ENCODE data around the gene MYBPH.

DNA sequence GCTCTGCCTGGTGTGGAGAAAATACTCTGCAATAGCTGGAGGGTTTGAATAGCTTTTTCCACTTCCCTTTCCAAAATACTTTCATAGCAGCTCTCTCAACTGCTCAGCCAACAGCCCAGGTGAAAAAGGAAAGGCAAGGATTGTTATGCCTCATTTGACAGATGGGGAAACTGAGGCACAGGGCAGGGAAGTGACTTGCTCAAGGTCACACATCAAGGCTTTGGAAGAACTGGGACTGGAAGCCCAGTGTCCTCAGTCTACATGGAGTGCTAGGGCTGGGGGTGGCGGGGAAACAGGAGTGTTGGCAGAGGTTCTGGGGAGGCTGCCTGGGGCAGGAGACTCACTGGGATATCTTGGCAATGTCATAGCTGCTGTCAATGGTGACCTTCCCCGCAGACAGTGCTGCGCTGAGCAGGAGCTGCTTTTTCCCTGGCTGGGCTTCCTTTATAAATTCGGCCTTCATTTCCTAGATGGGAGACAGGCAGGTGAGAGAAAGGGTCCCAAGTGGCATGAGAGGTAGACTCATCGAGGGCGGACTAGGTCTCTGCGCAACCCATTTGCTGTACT lies 6.8 kb upstream of the MYBPH start:
- TF ChIP-seq, protein P1, sequence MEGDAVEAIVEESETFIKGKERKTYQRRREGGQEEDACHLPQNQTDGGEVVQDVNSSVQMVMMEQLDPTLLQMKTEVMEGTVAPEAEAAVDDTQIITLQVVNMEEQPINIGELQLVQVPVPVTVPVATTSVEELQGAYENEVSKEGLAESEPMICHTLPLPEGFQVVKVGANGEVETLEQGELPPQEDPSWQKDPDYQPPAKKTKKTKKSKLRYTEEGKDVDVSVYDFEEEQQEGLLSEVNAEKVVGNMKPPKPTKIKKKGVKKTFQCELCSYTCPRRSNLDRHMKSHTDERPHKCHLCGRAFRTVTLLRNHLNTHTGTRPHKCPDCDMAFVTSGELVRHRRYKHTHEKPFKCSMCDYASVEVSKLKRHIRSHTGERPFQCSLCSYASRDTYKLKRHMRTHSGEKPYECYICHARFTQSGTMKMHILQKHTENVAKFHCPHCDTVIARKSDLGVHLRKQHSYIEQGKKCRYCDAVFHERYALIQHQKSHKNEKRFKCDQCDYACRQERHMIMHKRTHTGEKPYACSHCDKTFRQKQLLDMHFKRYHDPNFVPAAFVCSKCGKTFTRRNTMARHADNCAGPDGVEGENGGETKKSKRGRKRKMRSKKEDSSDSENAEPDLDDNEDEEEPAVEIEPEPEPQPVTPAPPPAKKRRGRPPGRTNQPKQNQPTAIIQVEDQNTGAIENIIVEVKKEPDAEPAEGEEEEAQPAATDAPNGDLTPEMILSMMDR (conservative IDR thresholded peaks at IDR 0.05; ENCODE audit: low read depth, low read length): no peak
- no peak for TF ChIP-seq EZH2 (IDR thresholded peaks at IDR 0.05; ENCODE audit: borderline replicate concordance, low read depth, low read length, poor library complexity, severe bottlenecking)
